Spleen (tissue), 7 donors: Measurements from ENCODE around the gene DAPK2.

Experiments used
- CTCF ChIP-seq, 11 experiments: fragments of 200-600 bp in 7 of 11; fragments of 450-650 bp in 4 of 11; sonication (generic) in 4 of 11; IDR thresholded peaks in 8 of 11; conservative IDR thresholded peaks in 3 of 11; 1 replicate in 7 of 11; 2 replicates in 4 of 11; pipeline versions ENCODE4 v1.4.0 to v1.8.0; 2016 to 2021; ENCODE audit warnings: antibody characterized with exemption in 11 of 11, inconsistent platforms in 4 of 11, mild to moderate bottlenecking in 1 of 11
- POLR2A ChIP-seq, 3 donors: fragments of 450-650 bp; IDR thresholded peaks; one replicate each; pipeline ENCODE4 v1.5.1; 2017; ENCODE audit warnings: antibody characterized with exemption in 3 of 3, mild to moderate bottlenecking in 1 of 3
- POLR2AphosphoS5 ChIP-seq, 3 donors: sonication (generic); formaldehyde crosslinking; IDR thresholded peaks; one replicate each; pipeline ENCODE4 v1.5.1; 2017; ENCODE audit warnings: antibody characterized with exemption in 3 of 3
- donor health status: DM: no; HTN: no; CAD: no; lungs with moderate emphysema.
- donor health status: DM: no; HTN: no; CAD: no.
- donor health status: DM: no; HTN: no; CAD: no.

GRCh38 chr15:63905131-63905530 lies 141.2 kb downstream of the DAPK2 start:
- TF ChIP-seq POLR2A (IDR thresholded peaks at IDR 0.05) = no peak
- no peak for TF ChIP-seq CTCF (IDR thresholded peaks at IDR 0.05 in 8 of 11, conservative IDR thresholded peaks at IDR 0.05 in 3 of 11)
- peak in 1 of 3 donors; percentile 25 for TF ChIP-seq POLR2AphosphoS5 (IDR thresholded peaks at IDR 0.05)
